ENCODE measurements around the gene RPL3.
A peak's percentile ranks its signal among the peaks of the same experiment; 100 is the strongest.

Gene RPL3

GRCh38 chr22:39303892-39304671 is 15.3 kb downstream of the RPL3 start:
- TF ChIP-seq ZNF274 (IDR thresholded peaks at IDR 0.05; ENCODE audit: low read depth, low read length) (no peak), SUZ12 (IDR thresholded peaks at IDR 0.05; ENCODE audit: extremely low read depth, insufficient read depth, insufficient read length) (no peak), YY1 (IDR thresholded peaks at IDR 0.05; ENCODE audit: insufficient read depth, insufficient read length) (no peak)
- Histone ChIP-seq H3K9ac (ENCODE audit: insufficient read length, low read depth) (no peak overlapping the region), H3K36me3 (ENCODE audit: insufficient read depth, insufficient read length, low read length) (peaks cover 23% of the 10 kb centered on the region), H3K9me3 (ENCODE audit: insufficient read depth, low read length) (no peaks in the 10 kb centered on the region), H3K27me3 (ENCODE audit: insufficient read depth, insufficient read length) (no peaks in the 10 kb centered on the region), H3K4me3 (ENCODE audit: insufficient read length, low read depth) (no peak overlapping the region), H3K4me1 (ENCODE audit: insufficient read depth, insufficient read length) (peaks cover 12% of the 10 kb centered on the region)
- DNase-seq (ENCODE audit: low read depth, low spot score) = no peak

- Histone ChIP-seq H3K9ac (ENCODE audit: insufficient read length, low read depth) (no peak overlapping the region), H3K4me1 (ENCODE audit: insufficient read depth, insufficient read length) (peaks cover 14% of the 10 kb centered on the region), H3K27me3 (ENCODE audit: insufficient read depth, insufficient read length) (no peaks in the 10 kb centered on the region), H3K36me3 (ENCODE audit: insufficient read depth, insufficient read length, low read length) (peaks cover 17% of the 10 kb centered on the region), H3K9me3 (ENCODE audit: insufficient read depth, low read length) (no peaks in the 10 kb centered on the region), H3K4me3 (ENCODE audit: insufficient read length, low read depth) (no peak overlapping the region)
- no peak for DNase-seq (ENCODE audit: low read depth, low spot score)
- TF ChIP-seq ZNF274 (IDR thresholded peaks at IDR 0.05; ENCODE audit: low read depth, low read length) (no peak), SUZ12 (IDR thresholded peaks at IDR 0.05; ENCODE audit: extremely low read depth, insufficient read depth, insufficient read length) (no peak)
Measured at GRCh38 chr22:39303358-39303757, 16.1 kb downstream of the RPL3 start.

GRCh38 chr22:39302431-39302960 is 16.9 kb downstream of the RPL3 start:
- Histone ChIP-seq H3K9me3 (ENCODE audit: insufficient read depth, low read length) (no peaks in the 10 kb centered on the region), H3K27me3 (ENCODE audit: insufficient read depth, insufficient read length) (no peaks in the 10 kb centered on the region), H3K4me3 (ENCODE audit: insufficient read length, low read depth) (no peak overlapping the region), H3K36me3 (ENCODE audit: insufficient read depth, insufficient read length, low read length) (peaks cover 15% of the 10 kb centered on the region), H3K9ac (ENCODE audit: insufficient read length, low read depth) (no peak overlapping the region), H3K4me1 (ENCODE audit: insufficient read depth, insufficient read length) (peaks cover 14% of the 10 kb centered on the region)
- no peak for DNase-seq (ENCODE audit: low read depth, low spot score)
- TF ChIP-seq SUZ12 (IDR thresholded peaks at IDR 0.05; ENCODE audit: extremely low read depth, insufficient read depth, insufficient read length) (no peak), ZNF274 (IDR thresholded peaks at IDR 0.05; ENCODE audit: low read depth, low read length) (no peak), YY1 (IDR thresholded peaks at IDR 0.05; ENCODE audit: insufficient read depth, insufficient read length) (no peak)

- Histone ChIP-seq H3K4me1 (ENCODE audit: insufficient read depth, insufficient read length) (peaks cover 14% of the 10 kb centered on the region), H3K27me3 (ENCODE audit: insufficient read depth, insufficient read length) (no peaks in the 10 kb centered on the region), H3K36me3 (ENCODE audit: insufficient read depth, insufficient read length, low read length) (peaks cover 10% of the 10 kb centered on the region), H3K9ac (ENCODE audit: insufficient read length, low read depth) (no peak overlapping the region), H3K9me3 (ENCODE audit: insufficient read depth, low read length) (no peaks in the 10 kb centered on the region), H3K4me3 (ENCODE audit: insufficient read length, low read depth) (no peak overlapping the region)
- DNase-seq (ENCODE audit: low read depth, low spot score) = no peak
- TF ChIP-seq SUZ12 (IDR thresholded peaks at IDR 0.05; ENCODE audit: extremely low read depth, insufficient read depth, insufficient read length) = no peak
- no peak for TF ChIP-seq ZNF274 (IDR thresholded peaks at IDR 0.05; ENCODE audit: low read depth, low read length)
- no peak for TF ChIP-seq YY1 (IDR thresholded peaks at IDR 0.05; ENCODE audit: insufficient read depth, insufficient read length)
Measured at GRCh38 chr22:39301926-39302325, 17.5 kb downstream of the RPL3 start.

- Histone ChIP-seq H3K4me1 (ENCODE audit: insufficient read depth, insufficient read length) (peaks cover 14% of the 10 kb centered on the region), H3K9me3 (ENCODE audit: insufficient read depth, low read length) (no peaks in the 10 kb centered on the region), H3K27me3 (ENCODE audit: insufficient read depth, insufficient read length) (no peaks in the 10 kb centered on the region), H3K36me3 (ENCODE audit: insufficient read depth, insufficient read length, low read length) (peaks cover 1% of the 10 kb centered on the region), H3K9ac (ENCODE audit: insufficient read length, low read depth) (no peak overlapping the region), H3K4me3 (ENCODE audit: insufficient read length, low read depth) (no peak overlapping the region)
- DNase-seq (ENCODE audit: low read depth, low spot score) = no peak
- TF ChIP-seq YY1 (IDR thresholded peaks at IDR 0.05; ENCODE audit: insufficient read depth, insufficient read length) = no peak
- TF ChIP-seq SUZ12 (IDR thresholded peaks at IDR 0.05; ENCODE audit: extremely low read depth, insufficient read depth, insufficient read length) = no peak
- TF ChIP-seq ZNF274 (IDR thresholded peaks at IDR 0.05; ENCODE audit: low read depth, low read length) = no peak
Measured at GRCh38 chr22:39301108-39301507, 18.3 kb downstream of the RPL3 start.

GRCh38 chr22:39300186-39300830 is 19.1 kb downstream of the RPL3 start:
- no peak for TF ChIP-seq SUZ12 (IDR thresholded peaks at IDR 0.05; ENCODE audit: extremely low read depth, insufficient read depth, insufficient read length)
- no peak for TF ChIP-seq ZNF274 (IDR thresholded peaks at IDR 0.05; ENCODE audit: low read depth, low read length)
- TF ChIP-seq YY1 (IDR thresholded peaks at IDR 0.05; ENCODE audit: insufficient read depth, insufficient read length) = no peak
- H3K36me3 ChIP-seq (ENCODE audit: insufficient read depth, insufficient read length, low read length) = no peaks in the 10 kb centered on the region
- no peaks in the 10 kb centered on the region for H3K27me3 ChIP-seq (ENCODE audit: insufficient read depth, insufficient read length)
- H3K4me1 ChIP-seq (ENCODE audit: insufficient read depth, insufficient read length) = peaks cover 14% of the 10 kb centered on the region
- no peak overlapping the region for H3K4me3 ChIP-seq (ENCODE audit: insufficient read length, low read depth)
- H3K9ac ChIP-seq (ENCODE audit: insufficient read length, low read depth) = peak overlapping the region; percentile 67
- no peaks in the 10 kb centered on the region for H3K9me3 ChIP-seq (ENCODE audit: insufficient read depth, low read length)
- DNase-seq (ENCODE audit: low read depth, low spot score) = no peak

- DNase-seq (ENCODE audit: low read depth, low spot score) = no peak
- Histone ChIP-seq H3K27me3 (ENCODE audit: insufficient read depth, insufficient read length) (no peaks in the 10 kb centered on the region), H3K4me3 (ENCODE audit: insufficient read length, low read depth) (no peak overlapping the region), H3K36me3 (ENCODE audit: insufficient read depth, insufficient read length, low read length) (no peaks in the 10 kb centered on the region), H3K9ac (ENCODE audit: insufficient read length, low read depth) (peak overlapping the region; percentile 67), H3K9me3 (ENCODE audit: insufficient read depth, low read length) (no peaks in the 10 kb centered on the region), H3K4me1 (ENCODE audit: insufficient read depth, insufficient read length) (peaks cover 15% of the 10 kb centered on the region)
- no peak for TF ChIP-seq SUZ12 (IDR thresholded peaks at IDR 0.05; ENCODE audit: extremely low read depth, insufficient read depth, insufficient read length)
- TF ChIP-seq YY1 (IDR thresholded peaks at IDR 0.05; ENCODE audit: insufficient read depth, insufficient read length) = no peak
- no peak for TF ChIP-seq ZNF274 (IDR thresholded peaks at IDR 0.05; ENCODE audit: low read depth, low read length)
Measured at GRCh38 chr22:39299829-39300178, 19.6 kb downstream of the RPL3 start.

Measured in NT2/D1 (cell line).